Erythroblast (primary cell): ENCODE measurements around the gene ORAI1.

Experiments used
- GATA1 ChIP-seq: IDR thresholded peaks from 2 replicates; pipeline ENCODE4 v1.6.1; 2011; ENCODE audit warnings: low read depth, mild to moderate bottlenecking, control low read depth, low read length, moderate library complexity
- POLR2A ChIP-seq: IDR thresholded peaks from 2 replicates; pipeline ENCODE4 v1.6.1; 2011; ENCODE audit warnings: mild to moderate bottlenecking, low read length

GRCh38 chr12:121641343-121641630 lies 15.0 kb downstream of the ORAI1 start:
- no peak for TF ChIP-seq POLR2A
- TF ChIP-seq GATA1: no peak
